ENCODE data around the gene FARSB. TPM values are rescaled to one million over a fixed set of nuclear protein-coding genes. Genes with fewer than 3 reads are reported as not detected.

FARSB gene
- total RNA-seq, 1 experiment from 2014 or later = 50.2 TPM

DNA sequence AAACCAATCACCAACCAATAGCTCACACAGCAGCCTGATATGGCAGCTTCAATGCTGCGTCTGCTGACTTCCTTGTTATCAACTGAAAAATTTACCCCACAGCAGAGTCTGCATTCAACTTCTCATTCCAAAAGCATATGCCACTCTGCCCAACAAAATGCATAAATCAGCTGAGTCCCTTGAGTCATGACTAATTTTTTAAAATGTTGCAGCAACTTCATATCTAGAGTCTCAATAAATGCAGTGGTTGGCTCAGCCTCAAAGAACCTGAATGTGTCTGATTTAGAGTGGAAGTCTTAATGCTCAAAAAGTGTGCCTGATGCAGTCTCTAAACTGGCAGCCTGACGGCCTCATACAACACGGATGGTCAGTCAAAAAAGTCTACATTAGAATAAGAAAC lies 46.5 kb downstream of the FARSB start:
- Histone ChIP-seq H3K9me2 (ENCODE audit: insufficient read depth) (no peaks in the 10 kb centered on the region), H3K4me2 (no peak overlapping the region), H4K20me1 (ENCODE audit: insufficient read depth) (peaks cover 41% of the 10 kb centered on the region; the same call in 1 of the 2 replicates), H3K79me2 (ENCODE audit: low read depth) (no peaks in the 10 kb centered on the region; the same call in 1 of the 2 replicates), H3K27me3 (ENCODE audit: insufficient read depth, low read depth) (no peaks in the 10 kb centered on the region), H2AFZ (no peak overlapping the region), H3K9me3 (ENCODE audit: insufficient read depth, low read depth) (no peaks in the 10 kb centered on the region), H3K36me3 (ENCODE audit: low read depth) (peaks cover 59% of the 10 kb centered on the region), H3K4me3 (no peak overlapping the region), H3F3A (ENCODE audit: insufficient read depth, low read depth) (peaks cover 5% of the 10 kb centered on the region; the same call in 1 of the 2 replicates), H3K27ac (no peak overlapping the region), H3K4me1 (replicated peaks; ENCODE audit: insufficient read depth) (no peaks in the 10 kb centered on the region)
- POLR2A ChIA-PET (ENCODE audit: unreplicated experiment) = interaction anchor here (0.5 kb wide), 1 partner anchor 15 kb away, joined by 21 read pairs; no protein-coding TSS in a partner anchor
- TF ChIP-seq, protein P1, sequence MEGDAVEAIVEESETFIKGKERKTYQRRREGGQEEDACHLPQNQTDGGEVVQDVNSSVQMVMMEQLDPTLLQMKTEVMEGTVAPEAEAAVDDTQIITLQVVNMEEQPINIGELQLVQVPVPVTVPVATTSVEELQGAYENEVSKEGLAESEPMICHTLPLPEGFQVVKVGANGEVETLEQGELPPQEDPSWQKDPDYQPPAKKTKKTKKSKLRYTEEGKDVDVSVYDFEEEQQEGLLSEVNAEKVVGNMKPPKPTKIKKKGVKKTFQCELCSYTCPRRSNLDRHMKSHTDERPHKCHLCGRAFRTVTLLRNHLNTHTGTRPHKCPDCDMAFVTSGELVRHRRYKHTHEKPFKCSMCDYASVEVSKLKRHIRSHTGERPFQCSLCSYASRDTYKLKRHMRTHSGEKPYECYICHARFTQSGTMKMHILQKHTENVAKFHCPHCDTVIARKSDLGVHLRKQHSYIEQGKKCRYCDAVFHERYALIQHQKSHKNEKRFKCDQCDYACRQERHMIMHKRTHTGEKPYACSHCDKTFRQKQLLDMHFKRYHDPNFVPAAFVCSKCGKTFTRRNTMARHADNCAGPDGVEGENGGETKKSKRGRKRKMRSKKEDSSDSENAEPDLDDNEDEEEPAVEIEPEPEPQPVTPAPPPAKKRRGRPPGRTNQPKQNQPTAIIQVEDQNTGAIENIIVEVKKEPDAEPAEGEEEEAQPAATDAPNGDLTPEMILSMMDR (conservative IDR thresholded peaks at IDR 0.05) = no peak
- TF ChIP-seq EZH2 (IDR thresholded peaks at IDR 0.05; ENCODE audit: low read depth) = no peak
- no TSS peak for BruUV-seq (replicated peaks)
- CTCF ChIA-PET = no interaction called here
- intact Hi-C loops (cut with micrococcal nuclease; ENCODE audit: unreplicated experiment) = no loop called here
- DNase-seq = no peak

DNA sequence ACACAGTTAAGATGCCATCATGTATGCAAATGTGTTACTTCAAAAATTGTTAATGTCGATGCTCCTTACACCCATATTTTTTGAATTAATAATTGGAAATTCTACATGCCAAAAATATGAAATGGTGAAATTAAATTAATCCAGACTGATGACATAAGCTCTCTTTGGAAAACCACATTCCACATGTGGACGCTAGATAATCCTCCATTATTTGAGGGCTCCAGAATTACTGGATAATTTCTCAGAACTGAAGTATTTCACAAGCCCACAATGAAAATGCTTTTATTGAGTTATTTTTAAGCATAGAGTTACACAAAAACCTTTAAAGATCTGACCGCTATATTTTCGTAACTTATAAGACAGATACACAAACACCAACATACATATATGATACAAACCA lies 47.8 kb downstream of the FARSB start:
- Histone ChIP-seq H3F3A (ENCODE audit: insufficient read depth, low read depth) (no peaks in the 10 kb centered on the region; the same call in 1 of the 2 replicates), H3K4me3 (no peak overlapping the region), H3K9me2 (ENCODE audit: insufficient read depth) (no peaks in the 10 kb centered on the region), H4K20me1 (ENCODE audit: insufficient read depth) (peaks cover 37% of the 10 kb centered on the region; the same call in 1 of the 2 replicates), H3K4me2 (no peak overlapping the region), H3K79me2 (ENCODE audit: low read depth) (no peaks in the 10 kb centered on the region; the same call in 1 of the 2 replicates), H3K27ac (no peak overlapping the region), H3K9me3 (ENCODE audit: insufficient read depth, low read depth) (no peaks in the 10 kb centered on the region), H3K36me3 (ENCODE audit: low read depth) (peaks cover 53% of the 10 kb centered on the region), H2AFZ (no peak overlapping the region), H3K4me1 (replicated peaks; ENCODE audit: insufficient read depth) (no peaks in the 10 kb centered on the region), H3K27me3 (ENCODE audit: insufficient read depth, low read depth) (no peaks in the 10 kb centered on the region)
- CTCF ChIA-PET = interaction anchor here (0.6 kb wide), 1 partner anchor 570 kb away, joined by 3 read pairs; no protein-coding TSS in a partner anchor
- intact Hi-C loops (cut with micrococcal nuclease; ENCODE audit: unreplicated experiment) = no loop called here
- no TSS peak for BruUV-seq (replicated peaks)
- no peak for TF ChIP-seq EZH2 (IDR thresholded peaks at IDR 0.05; ENCODE audit: low read depth)
- TF ChIP-seq, protein P1 (conservative IDR thresholded peaks at IDR 0.05) = no peak
- DNase-seq = no peak
- POLR2A ChIA-PET (ENCODE audit: unreplicated experiment) = no interaction called here

DNA sequence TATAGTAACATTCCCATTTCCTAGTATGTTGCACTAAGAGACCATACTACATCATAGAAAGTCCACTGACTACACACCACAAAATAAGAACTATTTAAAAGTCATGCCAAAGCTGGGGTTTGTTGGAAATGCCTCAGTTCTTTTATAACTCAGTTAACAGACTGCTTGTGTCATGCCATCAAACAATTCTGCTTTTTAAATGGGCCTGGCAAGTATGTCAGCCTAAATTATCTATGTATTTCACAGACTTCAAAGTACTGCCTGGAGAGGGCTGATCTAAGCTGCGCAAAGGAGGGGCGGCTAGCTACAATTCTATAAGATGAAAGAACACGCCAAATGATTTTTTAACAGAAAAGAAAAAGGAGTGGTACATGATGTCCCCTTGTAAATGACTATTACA lies 49.6 kb downstream of the FARSB start:
- no peaks in the 10 kb centered on the region for H3K27me3 ChIP-seq (ENCODE audit: insufficient read depth, low read depth)

More for the DNA sequence above, 49.6 kb downstream of the FARSB start:
- ChIA-PET POLR2A (ENCODE audit: unreplicated experiment) (interaction anchor here (0.5 kb wide), 1 partner anchor 99 kb away, joined by 3 read pairs; no protein-coding TSS in a partner anchor), CTCF (no interaction called here)
- Histone ChIP-seq H3K4me3 (no peak overlapping the region), H3K4me1 (replicated peaks; ENCODE audit: insufficient read depth) (no peaks in the 10 kb centered on the region), H3F3A (ENCODE audit: insufficient read depth, low read depth) (no peaks in the 10 kb centered on the region; the same call in 1 of the 2 replicates), H3K4me2 (no peak overlapping the region), H3K36me3 (ENCODE audit: low read depth) (peaks cover 44% of the 10 kb centered on the region), H3K9me3 (ENCODE audit: insufficient read depth, low read depth) (no peaks in the 10 kb centered on the region), H3K27ac (no peak overlapping the region), H4K20me1 (ENCODE audit: insufficient read depth) (peaks cover 38% of the 10 kb centered on the region; the same call in 1 of the 2 replicates), H2AFZ (no peak overlapping the region), H3K9me2 (ENCODE audit: insufficient read depth) (no peaks in the 10 kb centered on the region), H3K79me2 (ENCODE audit: low read depth) (no peaks in the 10 kb centered on the region; the same call in 1 of the 2 replicates)
- no peak for DNase-seq
- intact Hi-C loops (cut with micrococcal nuclease; ENCODE audit: unreplicated experiment) = no loop called here
- BruUV-seq (replicated peaks) = no TSS peak
- no peak for TF ChIP-seq EZH2 (IDR thresholded peaks at IDR 0.05; ENCODE audit: low read depth)
- TF ChIP-seq, protein P1 (conservative IDR thresholded peaks at IDR 0.05) = no peak
